ENCODE results near the gene TOM1.

DNA sequence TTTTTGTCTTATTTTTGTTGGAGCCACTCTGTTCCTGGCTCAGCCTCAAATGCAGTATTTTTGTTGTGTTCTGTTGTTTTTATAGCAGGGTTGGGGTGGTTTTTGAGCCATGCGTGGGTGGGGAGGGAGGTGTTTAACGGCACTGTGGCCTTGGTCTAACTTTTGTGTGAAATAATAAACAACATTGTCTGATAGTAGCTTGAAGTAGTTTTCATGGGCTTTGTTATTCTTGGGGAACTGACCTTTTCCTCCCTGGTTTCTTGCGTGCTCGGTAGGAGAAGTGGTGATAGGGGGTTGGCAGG is 94.3 kb downstream of the TOM1 start:
- TF ChIP-seq, protein P1, sequence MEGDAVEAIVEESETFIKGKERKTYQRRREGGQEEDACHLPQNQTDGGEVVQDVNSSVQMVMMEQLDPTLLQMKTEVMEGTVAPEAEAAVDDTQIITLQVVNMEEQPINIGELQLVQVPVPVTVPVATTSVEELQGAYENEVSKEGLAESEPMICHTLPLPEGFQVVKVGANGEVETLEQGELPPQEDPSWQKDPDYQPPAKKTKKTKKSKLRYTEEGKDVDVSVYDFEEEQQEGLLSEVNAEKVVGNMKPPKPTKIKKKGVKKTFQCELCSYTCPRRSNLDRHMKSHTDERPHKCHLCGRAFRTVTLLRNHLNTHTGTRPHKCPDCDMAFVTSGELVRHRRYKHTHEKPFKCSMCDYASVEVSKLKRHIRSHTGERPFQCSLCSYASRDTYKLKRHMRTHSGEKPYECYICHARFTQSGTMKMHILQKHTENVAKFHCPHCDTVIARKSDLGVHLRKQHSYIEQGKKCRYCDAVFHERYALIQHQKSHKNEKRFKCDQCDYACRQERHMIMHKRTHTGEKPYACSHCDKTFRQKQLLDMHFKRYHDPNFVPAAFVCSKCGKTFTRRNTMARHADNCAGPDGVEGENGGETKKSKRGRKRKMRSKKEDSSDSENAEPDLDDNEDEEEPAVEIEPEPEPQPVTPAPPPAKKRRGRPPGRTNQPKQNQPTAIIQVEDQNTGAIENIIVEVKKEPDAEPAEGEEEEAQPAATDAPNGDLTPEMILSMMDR (IDR thresholded peaks at IDR 0.05; ENCODE audit: low read depth, low read length, missing input control), result no peak
- no peak for TF ChIP-seq GABPA (IDR thresholded peaks at IDR 0.05 in 1 of 2, conservative IDR thresholded peaks at IDR 0.05 in 1 of 2)
- TF ChIP-seq YY1 (IDR thresholded peaks at IDR 0.05), result no peak
- TF ChIP-seq, protein P2, sequence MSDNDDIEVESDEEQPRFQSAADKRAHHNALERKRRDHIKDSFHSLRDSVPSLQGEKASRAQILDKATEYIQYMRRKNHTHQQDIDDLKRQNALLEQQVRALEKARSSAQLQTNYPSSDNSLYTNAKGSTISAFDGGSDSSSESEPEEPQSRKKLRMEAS (IDR thresholded peaks at IDR 0.05), result no peak

Data from liver (tissue), 3 donors.